PFSK-1 (cell line): ENCODE results near the gene HS6ST1.

ENCODE experiments used
- POLR2AphosphoS5 ChIP-seq: IDR thresholded peaks from 2 replicates; pipeline ENCODE4 v1.6.1; 2012; ENCODE audit warnings: low read depth, mild to moderate bottlenecking, control low read depth, low read length, moderate library complexity
- TF ChIP-seq, protein P1 (sequence below), 2 experiments: IDR thresholded peaks; 2 replicates each; pipeline versions ENCODE4 v1.6.1 to v1.8.0; 2011 to 2012; ENCODE audit warnings: low read depth in 2 of 2, low read length in 2 of 2, control low read depth in 1 of 2, inconsistent platforms in 1 of 2, mild to moderate bottlenecking in 1 of 2, moderate library complexity in 1 of 2; ENCODE audit not compliant: insufficient read depth in 1 of 2

GRCh38 chr2:128215897-128216642, 102.6 kb downstream of the HS6ST1 start:
- TF ChIP-seq, protein P1, sequence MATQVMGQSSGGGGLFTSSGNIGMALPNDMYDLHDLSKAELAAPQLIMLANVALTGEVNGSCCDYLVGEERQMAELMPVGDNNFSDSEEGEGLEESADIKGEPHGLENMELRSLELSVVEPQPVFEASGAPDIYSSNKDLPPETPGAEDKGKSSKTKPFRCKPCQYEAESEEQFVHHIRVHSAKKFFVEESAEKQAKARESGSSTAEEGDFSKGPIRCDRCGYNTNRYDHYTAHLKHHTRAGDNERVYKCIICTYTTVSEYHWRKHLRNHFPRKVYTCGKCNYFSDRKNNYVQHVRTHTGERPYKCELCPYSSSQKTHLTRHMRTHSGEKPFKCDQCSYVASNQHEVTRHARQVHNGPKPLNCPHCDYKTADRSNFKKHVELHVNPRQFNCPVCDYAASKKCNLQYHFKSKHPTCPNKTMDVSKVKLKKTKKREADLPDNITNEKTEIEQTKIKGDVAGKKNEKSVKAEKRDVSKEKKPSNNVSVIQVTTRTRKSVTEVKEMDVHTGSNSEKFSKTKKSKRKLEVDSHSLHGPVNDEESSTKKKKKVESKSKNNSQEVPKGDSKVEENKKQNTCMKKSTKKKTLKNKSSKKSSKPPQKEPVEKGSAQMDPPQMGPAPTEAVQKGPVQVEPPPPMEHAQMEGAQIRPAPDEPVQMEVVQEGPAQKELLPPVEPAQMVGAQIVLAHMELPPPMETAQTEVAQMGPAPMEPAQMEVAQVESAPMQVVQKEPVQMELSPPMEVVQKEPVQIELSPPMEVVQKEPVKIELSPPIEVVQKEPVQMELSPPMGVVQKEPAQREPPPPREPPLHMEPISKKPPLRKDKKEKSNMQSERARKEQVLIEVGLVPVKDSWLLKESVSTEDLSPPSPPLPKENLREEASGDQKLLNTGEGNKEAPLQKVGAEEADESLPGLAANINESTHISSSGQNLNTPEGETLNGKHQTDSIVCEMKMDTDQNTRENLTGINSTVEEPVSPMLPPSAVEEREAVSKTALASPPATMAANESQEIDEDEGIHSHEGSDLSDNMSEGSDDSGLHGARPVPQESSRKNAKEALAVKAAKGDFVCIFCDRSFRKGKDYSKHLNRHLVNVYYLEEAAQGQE (IDR thresholded peaks at IDR 0.05; ENCODE audit: insufficient read depth in 1 of 2, low read depth in 2 of 2, low read length in 2 of 2): no peak
- no peak for TF ChIP-seq POLR2AphosphoS5
